ENCODE measurements around the gene SIGLEC6. TPM values are rescaled to one million over a fixed set of nuclear protein-coding genes. Genes with fewer than 3 reads are reported as not detected.

The SIGLEC6 gene
- total and polyA plus RNA-seq, 2 experiments from 2014 or later, result not detected

- H4K20me1 ChIP-seq (ENCODE audit: insufficient read depth), result peaks cover 3% of the 10 kb centered on the region; the same call in 1 of the 2 replicates
- peaks cover 58% of the 10 kb centered on the region for H3K79me2 ChIP-seq (ENCODE audit: insufficient read depth)
- in situ Hi-C loops (cut with MboI), result no loop called here
- peak overlapping the region; percentile 88 for H3K4me2 ChIP-seq (ENCODE audit: unreplicated experiment)
- H3K4me3 ChIP-seq, result peak overlapping the region; percentile 94
- peak overlapping the region; percentile 86 for H3K9ac ChIP-seq
- H3K4me1 ChIP-seq (ENCODE audit: insufficient read depth), result peaks cover 22% of the 10 kb centered on the region
- DNase-seq, result peak; percentile 35
- no peaks in the 10 kb centered on the region for H3K9me2 ChIP-seq (ENCODE audit: insufficient read depth)
- H3F3A ChIP-seq (ENCODE audit: insufficient read depth), result peaks cover 30% of the 10 kb centered on the region
- H3K9me3 ChIP-seq (ENCODE audit: low read depth), result no peaks in the 10 kb centered on the region
- H3K27ac ChIP-seq, result peak overlapping the region; percentile 88
- TF ChIP-seq EZH2 (IDR thresholded peaks at IDR 0.05; ENCODE audit: insufficient read depth, poor library complexity, severe bottlenecking) (no peak), EZH2phosphoT487 (IDR thresholded peaks at IDR 0.05; ENCODE audit: insufficient read depth, low read depth) (no peak)
- WGBS, 2 experiments (ENCODE audit: low coverage in 1 of 2, low lambda C conversion rate in 2 of 2, missing lambda C conversion rate in 2 of 2), result 42 to 45% methylated on average over 3 of the region's 3 CpGs
- peaks cover 21% of the 10 kb centered on the region for H3K36me3 ChIP-seq (ENCODE audit: low read depth)
- H3K27me3 ChIP-seq (replicated peaks; ENCODE audit: insufficient read depth), result no peaks in the 10 kb centered on the region
- no peak overlapping the region for H2AFZ ChIP-seq
Observed at GRCh38 chr19:51572410-51572809, 40.9 kb upstream of the SIGLEC6 start.

- Histone ChIP-seq H3K9ac (peak overlapping the region; percentile 86), H2AFZ (peak overlapping the region; percentile 79), H3K4me1 (ENCODE audit: insufficient read depth) (peaks cover 22% of the 10 kb centered on the region), H3K4me3 (peak overlapping the region; percentile 94), H3K9me3 (ENCODE audit: low read depth) (no peaks in the 10 kb centered on the region), H3F3A (ENCODE audit: insufficient read depth) (peaks cover 30% of the 10 kb centered on the region), H3K9me2 (ENCODE audit: insufficient read depth) (no peaks in the 10 kb centered on the region), H3K27ac (peak overlapping the region; percentile 88), H3K4me2 (ENCODE audit: unreplicated experiment) (peak overlapping the region; percentile 88), H3K27me3 (replicated peaks; ENCODE audit: insufficient read depth) (no peaks in the 10 kb centered on the region), H3K36me3 (ENCODE audit: low read depth) (peaks cover 13% of the 10 kb centered on the region), H3K79me2 (ENCODE audit: insufficient read depth) (peaks cover 50% of the 10 kb centered on the region), H4K20me1 (ENCODE audit: insufficient read depth) (peaks cover 3% of the 10 kb centered on the region; the same call in 1 of the 2 replicates)
- TF ChIP-seq EZH2 (IDR thresholded peaks at IDR 0.05; ENCODE audit: insufficient read depth, poor library complexity, severe bottlenecking) (no peak), EZH2phosphoT487 (IDR thresholded peaks at IDR 0.05; ENCODE audit: insufficient read depth, low read depth) (no peak)
- in situ Hi-C loops (cut with MboI), result no loop called here
- 2 to 3% methylated on average over 8 of the region's 8 CpGs for WGBS, 2 experiments (ENCODE audit: low coverage in 1 of 2, low lambda C conversion rate in 2 of 2, missing lambda C conversion rate in 2 of 2)
- peak; percentile 56 for DNase-seq
Observed at GRCh38 chr19:51571599-51571998, 40.1 kb upstream of the SIGLEC6 start.

DNA sequence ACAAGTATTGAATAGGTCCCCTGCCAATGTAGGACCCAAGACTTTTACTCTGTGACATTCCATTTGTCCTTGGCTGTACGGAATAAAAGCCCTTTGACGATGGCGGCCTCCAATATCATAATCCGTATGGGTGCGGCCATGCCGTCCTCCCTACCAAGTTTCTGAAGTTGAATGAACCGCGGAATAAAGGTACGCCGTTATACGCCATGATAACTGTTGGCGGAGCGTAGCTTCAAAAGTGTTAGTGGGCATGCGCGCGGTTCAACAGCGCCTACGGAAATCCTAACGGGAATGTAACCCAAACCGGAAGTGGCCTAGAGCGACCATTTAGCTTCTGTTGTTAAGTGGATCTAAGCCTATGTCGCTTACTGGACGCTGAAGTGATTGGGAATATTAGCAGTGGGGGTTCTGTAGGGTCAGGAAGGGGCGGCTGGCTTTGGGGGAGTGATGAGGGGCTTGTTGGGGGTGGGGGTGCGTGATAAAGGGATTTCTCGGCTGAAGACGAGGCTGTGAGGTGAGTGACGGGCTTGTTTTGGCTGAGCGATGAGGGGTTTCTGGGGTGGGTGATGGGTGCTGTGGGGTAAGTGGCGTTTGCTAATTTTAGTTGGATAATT lies 39.6 kb upstream of the SIGLEC6 start, which contains the start of gene ZNF175:
Gene ZNF175, plus strand, starts transcription at position 322 of the 614 bp plus-strand sequence. CDS start 2,047 bp downstream, outside the sequence.
- Histone ChIP-seq H3K4me1 (ENCODE audit: insufficient read depth) (peaks cover 22% of the 10 kb centered on the region), H4K20me1 (ENCODE audit: insufficient read depth) (peaks cover 3% of the 10 kb centered on the region; the same call in 1 of the 2 replicates), H3K79me2 (ENCODE audit: insufficient read depth) (peaks cover 45% of the 10 kb centered on the region), H3K9me3 (ENCODE audit: low read depth) (no peaks in the 10 kb centered on the region), H3K9ac (peak within 1 kb of the TSS; percentile 86), H3K4me2 (ENCODE audit: unreplicated experiment) (peak within 1 kb of the TSS; percentile 88), H3K4me3 (peak within 1 kb of the TSS; percentile 94), H3F3A (ENCODE audit: insufficient read depth) (peaks cover 30% of the 10 kb centered on the region), H2AFZ (peak within 1 kb of the TSS; percentile 79), H3K9me2 (ENCODE audit: insufficient read depth) (no peaks in the 10 kb centered on the region), H3K36me3 (ENCODE audit: low read depth) (peaks cover 12% of the 10 kb centered on the region), H3K27ac (peak within 1 kb of the TSS; percentile 88), H3K27me3 (replicated peaks; ENCODE audit: insufficient read depth) (no peaks in the 10 kb centered on the region)
- TF ChIP-seq EZH2 (IDR thresholded peaks at IDR 0.05; ENCODE audit: insufficient read depth, poor library complexity, severe bottlenecking) (no peak), EZH2phosphoT487 (IDR thresholded peaks at IDR 0.05; ENCODE audit: insufficient read depth, low read depth) (no peak)
- DNase-seq, result peak; percentile 97
- 1% methylated on average over 25 to 30 of the region's 30 CpGs for WGBS, 2 experiments (ENCODE audit: low coverage in 1 of 2, low lambda C conversion rate in 2 of 2, missing lambda C conversion rate in 2 of 2)
- in situ Hi-C loops (cut with MboI), result no loop called here

DNA sequence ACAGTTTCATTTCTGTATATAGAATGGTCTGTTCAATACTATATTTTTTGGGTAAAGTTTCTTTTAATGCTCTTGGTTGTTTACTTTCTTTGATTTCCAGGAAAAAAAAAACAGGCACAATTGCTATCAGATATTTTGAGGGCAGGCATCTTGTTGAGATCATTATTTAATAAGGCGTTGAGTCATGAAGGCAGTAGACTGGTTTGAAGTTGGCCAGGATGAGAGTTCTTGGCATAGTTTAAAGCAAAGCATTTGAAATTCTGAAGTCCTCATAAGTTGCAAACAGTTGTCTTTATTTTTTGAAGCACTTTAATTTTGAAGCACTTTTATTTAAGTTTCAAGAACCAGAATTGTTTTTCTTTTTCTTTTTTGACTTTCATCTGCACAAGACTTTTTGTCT lies 37.0 kb upstream of the SIGLEC6 start:
- no peaks in the 10 kb centered on the region for H4K20me1 ChIP-seq (ENCODE audit: insufficient read depth)
- in situ Hi-C loops (cut with MboI), result no loop called here
- no peak overlapping the region for H3K27ac ChIP-seq
- no peaks in the 10 kb centered on the region for H3K9me2 ChIP-seq (ENCODE audit: insufficient read depth)
- H2AFZ ChIP-seq, result no peak overlapping the region
- DNase-seq, result peak; percentile 35
- no peaks in the 10 kb centered on the region for H3K27me3 ChIP-seq (replicated peaks; ENCODE audit: insufficient read depth)
- H3K9me3 ChIP-seq (ENCODE audit: low read depth), result no peaks in the 10 kb centered on the region
- peaks cover 18% of the 10 kb centered on the region for H3F3A ChIP-seq (ENCODE audit: insufficient read depth)
- peaks cover 19% of the 10 kb centered on the region for H3K79me2 ChIP-seq (ENCODE audit: insufficient read depth)
- no peaks in the 10 kb centered on the region for H3K36me3 ChIP-seq (ENCODE audit: low read depth)
- WGBS, 2 experiments (ENCODE audit: low coverage in 1 of 2, low lambda C conversion rate in 2 of 2, missing lambda C conversion rate in 2 of 2), result 34 to 38% methylated on average over 1 of the region's 1 CpG
- no peak overlapping the region for H3K4me3 ChIP-seq
- TF ChIP-seq EZH2phosphoT487 (IDR thresholded peaks at IDR 0.05; ENCODE audit: insufficient read depth, low read depth), result no peak
- TF ChIP-seq EZH2 (IDR thresholded peaks at IDR 0.05; ENCODE audit: insufficient read depth, poor library complexity, severe bottlenecking), result no peak
- H3K4me2 ChIP-seq (ENCODE audit: unreplicated experiment), result no peak overlapping the region
- H3K9ac ChIP-seq, result no peak overlapping the region
- peaks cover 14% of the 10 kb centered on the region for H3K4me1 ChIP-seq (ENCODE audit: insufficient read depth)
